Neural cell (in vitro differentiated cells): ENCODE results near the gene B4GALNT4. TPM values are rescaled to one million over a fixed set of nuclear protein-coding genes. Genes with fewer than 3 reads are reported as not detected.

Experiments used
- H2AFZ ChIP-seq: fragments of 200-600, 300-800 bp; sonication (generic), shearing (Covaris generic); 2 replicates; pipeline ENCODE4 v1.6.0; 2014; ENCODE audit warnings: low read depth, mild to moderate bottlenecking, antibody characterized with exemption, low read length, moderate library complexity
- H3F3A ChIP-seq: fragments of 200-600 bp; shearing (Covaris generic); 2 replicates; pipeline ENCODE4 v1.6.1; 2016; ENCODE audit warnings: mild to moderate bottlenecking, moderate library complexity, mixed read lengths, antibody characterized with exemption, low read length; ENCODE audit not compliant: insufficient read depth, poor library complexity, severe bottlenecking
- H3K27ac ChIP-seq: fragments of 200-600, 300-800 bp; sonication (generic), shearing (Covaris generic); 2 replicates; pipeline ENCODE4 v1.5.1; 2014; ENCODE audit warnings: mild to moderate bottlenecking, low read length, moderate library complexity
- H3K27me3 ChIP-seq: fragments of 300-800, 200-600 bp; sonication (generic), shearing (Covaris generic); 2 replicates; pipeline ENCODE4 v1.6.0; 2014; ENCODE audit warnings: mild to moderate bottlenecking, low read depth, low read length, moderate library complexity; ENCODE audit not compliant: insufficient read depth
- H3K36me3 ChIP-seq: fragments of 300-800, 200-600 bp; sonication (generic), shearing (Covaris generic); 2 replicates; pipeline ENCODE4 v1.5.1; 2014; ENCODE audit warnings: mild to moderate bottlenecking, antibody characterized with exemption, low read length, moderate library complexity; ENCODE audit not compliant: insufficient read depth
- H3K4me2 ChIP-seq: fragments of 300-800, 200-600 bp; sonication (generic), shearing (Covaris generic); 2 replicates; pipeline ENCODE4 v1.6.0; 2014; ENCODE audit warnings: mild to moderate bottlenecking, low read length
- H3K4me3 ChIP-seq: fragments of 300-800, 200-600 bp; sonication (generic), shearing (Covaris generic); 2 replicates; pipeline ENCODE4 v1.5.1; 2014; ENCODE audit warnings: mild to moderate bottlenecking, low read length, moderate library complexity
- H3K79me2 ChIP-seq: fragments of 200-600 bp; shearing (Covaris generic); replicated peaks from 2 replicates; pipeline ENCODE4 v1.6.0; 2014; ENCODE audit warnings: mild to moderate bottlenecking, low read length, moderate library complexity; ENCODE audit not compliant: insufficient read depth
- H3K9ac ChIP-seq: fragments of 300-800, 200-600 bp; sonication (generic), shearing (Covaris generic); 2 replicates; pipeline ENCODE4 v1.6.1; 2016; ENCODE audit warnings: mild to moderate bottlenecking, low read length, mixed read lengths
- H3K9me2 ChIP-seq: fragments of 200-600 bp; shearing (Covaris generic); 2 replicates; pipeline ENCODE4 v1.6.1; 2016; ENCODE audit warnings: mild to moderate bottlenecking, low read length, mixed read lengths; ENCODE audit not compliant: insufficient read depth
- H3K9me3 ChIP-seq: fragments of 200-600, 300-800 bp; sonication (generic), shearing (Covaris generic); 2 replicates; pipeline ENCODE4 v1.6.1; 2016; ENCODE audit warnings: mild to moderate bottlenecking, mixed run types, low read length, moderate library complexity, mixed read lengths
- H4K20me1 ChIP-seq: fragments of 200-600 bp; shearing (Covaris generic); 2 replicates; pipeline ENCODE4 v1.6.1; 2016; ENCODE audit warnings: mild to moderate bottlenecking, mixed run types; ENCODE audit not compliant: insufficient read depth
- EP300 ChIP-seq: fragments of 450-650 bp; conservative IDR thresholded peaks from 2 replicates; pipeline ENCODE4 v1.6.1; 2014; ENCODE audit warnings: antibody characterized with exemption, mild to moderate bottlenecking, moderate library complexity; ENCODE audit not compliant: poor library complexity, severe bottlenecking
- EZH2 ChIP-seq: fragments of 200-600, 300-800 bp; shearing (Covaris generic), sonication (generic); IDR thresholded peaks from 2 replicates; pipeline ENCODE4 v1.6.1; 2014; ENCODE audit warnings: antibody characterized with exemption, low read length, borderline replicate concordance, mild to moderate bottlenecking; ENCODE audit not compliant: insufficient read depth, poor library complexity, severe bottlenecking
- MXI1 ChIP-seq: fragments of 450-650 bp; conservative IDR thresholded peaks from 2 replicates; pipeline ENCODE4 v1.6.1; 2014; ENCODE audit warnings: antibody characterized with exemption, mild to moderate bottlenecking; ENCODE audit not compliant: poor library complexity, severe bottlenecking
- POLR2AphosphoS5 ChIP-seq: IDR thresholded peaks from 2 replicates; pipeline ENCODE4 v1.6.1; 2012
- RAD21 ChIP-seq: fragments of 450-650 bp; conservative IDR thresholded peaks from 2 replicates; pipeline ENCODE4 v1.6.1; 2014; ENCODE audit warnings: antibody characterized with exemption, mild to moderate bottlenecking, moderate library complexity
- SMC3 ChIP-seq: fragments of 450-650 bp; conservative IDR thresholded peaks from 2 replicates; pipeline ENCODE4 v1.6.1; 2014; ENCODE audit warnings: antibody characterized with exemption, mild to moderate bottlenecking, moderate library complexity; ENCODE audit not compliant: poor library complexity
- TAF1 ChIP-seq: IDR thresholded peaks from 2 replicates; pipeline ENCODE4 v1.6.1; 2012; ENCODE audit warnings: low read depth
- polyA plus RNA-seq: library from polyadenylated mRNA; depleted of rRNA; stranded (reverse); fragments of >200 nt; gene quantifications from 2 replicates; pipeline ENCODE4 v1.2.3, GENCODE V29; 2014
- TF ChIP-seq, protein P1 (sequence below): IDR thresholded peaks from 2 replicates; pipeline ENCODE4 v1.6.1; 2012; ENCODE audit warnings: borderline replicate concordance
- TF ChIP-seq, protein P2 (sequence below): fragments of 450-650 bp; IDR thresholded peaks from 2 replicates; pipeline ENCODE4 v1.5.1; 2014; ENCODE audit warnings: antibody characterized with exemption, mild to moderate bottlenecking, moderate library complexity; ENCODE audit not compliant: poor library complexity, severe bottlenecking

B4GALNT4 gene
- polyA plus RNA-seq, 1 donor from 2014 or later: 440 TPM

DNA sequence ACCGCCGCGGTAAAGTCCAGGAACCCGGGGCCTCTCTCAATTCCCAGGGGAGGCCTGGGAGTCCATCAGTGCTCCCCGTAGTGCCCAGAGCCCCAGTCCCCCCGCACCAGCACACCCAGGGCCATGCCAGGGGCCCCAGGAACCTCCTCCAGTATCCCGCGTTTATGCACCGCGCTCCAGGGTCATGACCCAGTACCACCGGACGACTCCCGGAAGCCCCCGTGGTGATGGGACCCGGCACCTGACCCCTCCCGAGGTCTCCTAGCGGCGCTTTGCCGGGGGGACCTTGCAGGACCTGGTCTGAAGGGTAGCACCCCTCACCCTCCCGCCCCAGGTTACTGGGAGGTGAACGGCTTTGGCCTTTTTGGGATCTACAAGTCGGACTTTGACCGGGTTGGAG is 11.2 kb downstream of the B4GALNT4 start:
- no peaks in the 10 kb centered on the region for H4K20me1 ChIP-seq
- H3K36me3 ChIP-seq: peaks cover 4% of the 10 kb centered on the region
- peaks cover 6% of the 10 kb centered on the region for H3K9me3 ChIP-seq
- no peak overlapping the region for H3K27ac ChIP-seq
- no peaks in the 10 kb centered on the region for H3K27me3 ChIP-seq
- H3F3A ChIP-seq: no peaks in the 10 kb centered on the region
- H3K4me2 ChIP-seq: no peak overlapping the region
- H2AFZ ChIP-seq: no peak overlapping the region
- TF ChIP-seq SMC3 (no peak), POLR2AphosphoS5 (no peak), RAD21 (no peak), TAF1 (no peak), MXI1 (no peak), EP300 (no peak), EZH2 (no peak)
- TF ChIP-seq, protein P1, sequence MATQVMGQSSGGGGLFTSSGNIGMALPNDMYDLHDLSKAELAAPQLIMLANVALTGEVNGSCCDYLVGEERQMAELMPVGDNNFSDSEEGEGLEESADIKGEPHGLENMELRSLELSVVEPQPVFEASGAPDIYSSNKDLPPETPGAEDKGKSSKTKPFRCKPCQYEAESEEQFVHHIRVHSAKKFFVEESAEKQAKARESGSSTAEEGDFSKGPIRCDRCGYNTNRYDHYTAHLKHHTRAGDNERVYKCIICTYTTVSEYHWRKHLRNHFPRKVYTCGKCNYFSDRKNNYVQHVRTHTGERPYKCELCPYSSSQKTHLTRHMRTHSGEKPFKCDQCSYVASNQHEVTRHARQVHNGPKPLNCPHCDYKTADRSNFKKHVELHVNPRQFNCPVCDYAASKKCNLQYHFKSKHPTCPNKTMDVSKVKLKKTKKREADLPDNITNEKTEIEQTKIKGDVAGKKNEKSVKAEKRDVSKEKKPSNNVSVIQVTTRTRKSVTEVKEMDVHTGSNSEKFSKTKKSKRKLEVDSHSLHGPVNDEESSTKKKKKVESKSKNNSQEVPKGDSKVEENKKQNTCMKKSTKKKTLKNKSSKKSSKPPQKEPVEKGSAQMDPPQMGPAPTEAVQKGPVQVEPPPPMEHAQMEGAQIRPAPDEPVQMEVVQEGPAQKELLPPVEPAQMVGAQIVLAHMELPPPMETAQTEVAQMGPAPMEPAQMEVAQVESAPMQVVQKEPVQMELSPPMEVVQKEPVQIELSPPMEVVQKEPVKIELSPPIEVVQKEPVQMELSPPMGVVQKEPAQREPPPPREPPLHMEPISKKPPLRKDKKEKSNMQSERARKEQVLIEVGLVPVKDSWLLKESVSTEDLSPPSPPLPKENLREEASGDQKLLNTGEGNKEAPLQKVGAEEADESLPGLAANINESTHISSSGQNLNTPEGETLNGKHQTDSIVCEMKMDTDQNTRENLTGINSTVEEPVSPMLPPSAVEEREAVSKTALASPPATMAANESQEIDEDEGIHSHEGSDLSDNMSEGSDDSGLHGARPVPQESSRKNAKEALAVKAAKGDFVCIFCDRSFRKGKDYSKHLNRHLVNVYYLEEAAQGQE: no peak
- TF ChIP-seq, protein P2, sequence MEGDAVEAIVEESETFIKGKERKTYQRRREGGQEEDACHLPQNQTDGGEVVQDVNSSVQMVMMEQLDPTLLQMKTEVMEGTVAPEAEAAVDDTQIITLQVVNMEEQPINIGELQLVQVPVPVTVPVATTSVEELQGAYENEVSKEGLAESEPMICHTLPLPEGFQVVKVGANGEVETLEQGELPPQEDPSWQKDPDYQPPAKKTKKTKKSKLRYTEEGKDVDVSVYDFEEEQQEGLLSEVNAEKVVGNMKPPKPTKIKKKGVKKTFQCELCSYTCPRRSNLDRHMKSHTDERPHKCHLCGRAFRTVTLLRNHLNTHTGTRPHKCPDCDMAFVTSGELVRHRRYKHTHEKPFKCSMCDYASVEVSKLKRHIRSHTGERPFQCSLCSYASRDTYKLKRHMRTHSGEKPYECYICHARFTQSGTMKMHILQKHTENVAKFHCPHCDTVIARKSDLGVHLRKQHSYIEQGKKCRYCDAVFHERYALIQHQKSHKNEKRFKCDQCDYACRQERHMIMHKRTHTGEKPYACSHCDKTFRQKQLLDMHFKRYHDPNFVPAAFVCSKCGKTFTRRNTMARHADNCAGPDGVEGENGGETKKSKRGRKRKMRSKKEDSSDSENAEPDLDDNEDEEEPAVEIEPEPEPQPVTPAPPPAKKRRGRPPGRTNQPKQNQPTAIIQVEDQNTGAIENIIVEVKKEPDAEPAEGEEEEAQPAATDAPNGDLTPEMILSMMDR: no peak
- H3K9me2 ChIP-seq: no peaks in the 10 kb centered on the region
- no peaks in the 10 kb centered on the region for H3K79me2 ChIP-seq
- H3K9ac ChIP-seq: no peak overlapping the region
- H3K4me3 ChIP-seq: no peak overlapping the region

DNA sequence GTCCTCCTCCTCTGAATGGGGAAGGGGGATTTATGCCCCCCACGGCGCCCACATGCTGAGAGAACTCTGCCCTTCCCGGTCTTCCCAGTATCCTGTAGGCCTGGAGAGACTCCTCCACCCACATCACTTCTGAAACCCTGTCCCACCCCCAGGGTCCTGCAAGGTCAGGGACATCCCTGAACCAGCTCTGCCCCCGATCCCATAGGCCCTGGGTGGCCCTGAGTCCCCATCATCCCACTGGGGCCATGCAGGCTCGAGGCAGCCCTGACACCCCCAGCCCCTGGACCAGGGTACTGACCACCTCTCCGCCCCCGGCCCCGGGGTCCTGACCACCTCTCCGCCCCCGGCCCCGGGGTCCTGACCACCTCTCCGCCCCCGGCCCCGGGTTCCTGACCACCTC is 11.7 kb downstream of the B4GALNT4 start:
- Histone ChIP-seq H3K9me2 (no peaks in the 10 kb centered on the region), H3K27ac (no peak overlapping the region), H3K4me2 (no peak overlapping the region), H4K20me1 (no peaks in the 10 kb centered on the region), H3K36me3 (no peaks in the 10 kb centered on the region), H3F3A (no peaks in the 10 kb centered on the region), H3K4me3 (no peak overlapping the region), H3K9me3 (peaks cover 6% of the 10 kb centered on the region), H3K9ac (no peak overlapping the region), H3K79me2 (no peaks in the 10 kb centered on the region), H3K27me3 (no peaks in the 10 kb centered on the region), H2AFZ (no peak overlapping the region)
- no peak for TF ChIP-seq RAD21
- TF ChIP-seq EZH2: no peak
- TF ChIP-seq POLR2AphosphoS5: no peak
- TF ChIP-seq SMC3: no peak
- no peak for TF ChIP-seq TAF1
- TF ChIP-seq, protein P1: no peak
- TF ChIP-seq EP300: no peak
- TF ChIP-seq, protein P2: no peak
- TF ChIP-seq MXI1: no peak
